Endothelial cell of umbilical vein (primary cell): ENCODE measurements around the gene SH3BP5L. TPM values are rescaled to one million over a fixed set of nuclear protein-coding genes. Genes with fewer than 3 reads are reported as not detected.

Source experiments
- BruUV-seq: library from RNA; stranded (reverse); fragments of 400-500 nt; replicated peaks from 2 replicates; lab custom pipeline; 2021; lab: Mats Ljungman, UMichigan
- CTCF ChIA-PET: fragments of 300-600, 350-600 bp; sonication (Branson Sonifier 250); formaldehyde crosslinking; loops from one replicate; lab custom pipeline; 2021; ENCODE audit warnings: antibody characterized with exemption, inconsistent platforms; lab: Charles Lee
- POLR2A ChIA-PET: fragments of 300-600, 350-600 bp; sonication (Branson Sonifier 250); formaldehyde crosslinking; loops from one replicate; lab custom pipeline; 2021; ENCODE audit warnings: antibody characterized with exemption, inconsistent platforms; lab: Charles Lee
- DNase-seq: peaks from one replicate; pipeline ENCODE4 v3.0.0-alpha.2; 2011; ENCODE audit warnings: low read depth, low spot score
- FAIRE-seq: peaks from 2 replicates; lab custom pipeline; 2011; peaks lifted over from hg19 to GRCh38; lab: Jason Lieb, UNC
- H2AFZ ChIP-seq: 2 replicates; pipeline ENCODE4 v1.6.0; 2012; ENCODE audit warnings: low read depth, low read length, control low read depth, inconsistent platforms
- H3K27ac ChIP-seq: 2 replicates; pipeline ENCODE4 v1.5.1; 2011; ENCODE audit warnings: low read depth, mild to moderate bottlenecking, control low read depth, low read length, moderate library complexity; ENCODE audit not compliant: insufficient read depth
- H3K27me3 ChIP-seq, 2 experiments: 2 replicates each; pipeline versions ENCODE4 v1.6.0 to v1.6.1; 2011; ENCODE audit warnings: low read length in 2 of 2, mixed read lengths in 1 of 2; ENCODE audit not compliant: control insufficient read depth in 2 of 2, insufficient read depth in 2 of 2
- H3K36me3 ChIP-seq, 2 experiments: 2 replicates in 1 of 2; 3 replicates in 1 of 2; pipeline ENCODE4 v1.5.1; 2011; ENCODE audit warnings: low read length in 2 of 2, mild to moderate bottlenecking in 1 of 2, moderate library complexity in 1 of 2; ENCODE audit not compliant: control insufficient read depth in 2 of 2, insufficient read depth in 2 of 2; ENCODE audit errors: extremely low read depth in 1 of 2
- H3K4me1 ChIP-seq: 3 replicates; pipeline ENCODE4 v1.5.1; 2011; ENCODE audit warnings: mild to moderate bottlenecking, low read length; ENCODE audit not compliant: control insufficient read depth, insufficient read depth; ENCODE audit errors: extremely low read depth
- H3K4me2 ChIP-seq: 2 replicates; pipeline ENCODE4 v1.6.1; 2011; ENCODE audit warnings: low read length, control low read depth, mixed read lengths; ENCODE audit not compliant: insufficient read depth
- H3K4me3 ChIP-seq, 3 experiments: fragments of 200-600 bp in 1 of 3; sonication (generic), shearing (Covaris generic) in 1 of 3; replicated peaks in 1 of 3; 2 replicates each; pipeline ENCODE4 v1.5.1; 2011 to 2016; ENCODE audit warnings: control low read depth in 3 of 3, low read length in 3 of 3, mild to moderate bottlenecking in 2 of 3, inconsistent platforms in 1 of 3, low read depth in 1 of 3, moderate library complexity in 1 of 3; ENCODE audit not compliant: insufficient read depth in 1 of 3
- H3K79me2 ChIP-seq: 2 replicates; pipeline ENCODE4 v1.6.0; 2012; ENCODE audit warnings: low read length, inconsistent platforms; ENCODE audit not compliant: control insufficient read depth, insufficient read depth
- H3K9ac ChIP-seq: replicated peaks from 2 replicates; pipeline ENCODE3; 2011; ENCODE audit warnings: low read length, control low read depth; ENCODE audit not compliant: insufficient read depth; ENCODE audit errors: extremely low read depth
- H3K9me1 ChIP-seq: replicated peaks from 3 replicates; pipeline ENCODE4 v1.6.0; 2011; ENCODE audit warnings: mild to moderate bottlenecking, low read length; ENCODE audit not compliant: control insufficient read depth, insufficient read depth; ENCODE audit errors: extremely low read depth
- H3K9me3 ChIP-seq: replicated peaks from 2 replicates; pipeline ENCODE4 v1.5.1; 2012; ENCODE audit warnings: low read length, inconsistent platforms; ENCODE audit not compliant: control insufficient read depth, insufficient read depth
- H4K20me1 ChIP-seq: replicated peaks from 2 replicates; pipeline ENCODE3; 2011; ENCODE audit warnings: mild to moderate bottlenecking, low read length; ENCODE audit not compliant: control insufficient read depth, insufficient read depth; ENCODE audit errors: extremely low read depth
- EZH2 ChIP-seq: IDR thresholded peaks from 2 replicates; pipeline ENCODE4 v1.6.1; 2012; ENCODE audit warnings: borderline replicate concordance, low read depth, mild to moderate bottlenecking, moderate library complexity, low read length, inconsistent platforms; ENCODE audit not compliant: severe bottlenecking
- GATA2 ChIP-seq: IDR thresholded peaks from 2 replicates; pipeline ENCODE4 v1.7.0; 2011; ENCODE audit warnings: low read depth, mild to moderate bottlenecking, moderate library complexity, mixed read lengths, low read length; ENCODE audit not compliant: insufficient read length, insufficient read depth
- JUN ChIP-seq: IDR thresholded peaks from 2 replicates; pipeline ENCODE4 v1.6.1; 2011; ENCODE audit warnings: borderline replicate concordance, low read depth; ENCODE audit not compliant: insufficient read length, insufficient read depth
- MAX ChIP-seq: IDR thresholded peaks from 2 replicates; pipeline ENCODE4 v1.6.1; 2011; ENCODE audit not compliant: insufficient read depth, insufficient read length
- MYC ChIP-seq: IDR thresholded peaks from one replicate; pipeline ENCODE4 v1.6.1; 2011; ENCODE audit warnings: mild to moderate bottlenecking, low read depth, low read length
- POLR2A ChIP-seq: IDR thresholded peaks from 2 replicates; pipeline ENCODE4 v1.6.1; 2012; ENCODE audit warnings: low read depth, mild to moderate bottlenecking, control low read depth, low read length
- dilution Hi-C: fragments of 300-500 bp; cut with MboI; formaldehyde crosslinking; loops from one replicate; pipeline ENCODE4 v1.15.0; 2019; ENCODE audit warnings: low sequenced_read_pairs; ENCODE audit not compliant: extremely low pct_ligation_motif_present
- intact Hi-C: fragments of 100-400 bp; cut with micrococcal nuclease; formaldehyde crosslinking; loops from one replicate; pipeline ENCODE4 v1.10.0; 2022
- polyA plus RNA-seq, 4 experiments: library from polyadenylated mRNA; depleted of rRNA in 3 of 4; stranded (reverse) in 3 of 4; unstranded in 1 of 4; fragments of >200 nt; gene quantifications; 2 replicates each; pipeline versions ENCODE4 v1.2.1 to v1.2.3, GENCODE V29; 2011 to 2012; ENCODE audit warnings: missing spikeins in 1 of 4
- total RNA-seq: library from RNA; stranded (reverse); gene quantifications from 2 replicates; pipeline ENCODE4 v1.2.3, GENCODE V29; 2021

The SH3BP5L gene
- total and polyA plus RNA-seq, 2 donors (not counting 3 experiments of a cell fraction or from before 2014, with no cell fraction given), result 24.7 TPM

- BruUV-seq, result TSS peak; percentile 19
- TF ChIP-seq EZH2, result no peak
- TF ChIP-seq JUN, result no peak
- no peak for TF ChIP-seq MAX
- TF ChIP-seq MYC, result no peak
- TF ChIP-seq GATA2, result peak; percentile 40
- no peak for TF ChIP-seq POLR2A
- H3K4me3 ChIP-seq, result peak overlapping the region; percentile 18 to 81 (median 62)
- dilution Hi-C loops (no loop called here), intact Hi-C loops (loop anchor here (1.0 kb wide), 5 partner anchors 10 to 47 kb away; partner anchors contain the start of genes PGBD2, ZNF672 and ZNF692)
- no peak for FAIRE-seq
- no peaks in the 10 kb centered on the region for H3K4me1 ChIP-seq
- CTCF ChIA-PET, result interaction anchor here (1.3 to 2.7 kb wide), 4 partner anchors 10 to 47 kb away, joined by 4 to 16 read pairs (median 6); partner anchors contain the start of genes SH3BP5L and ZNF692
- H3K27me3 ChIP-seq, result peaks cover 0 to 3% of the 10 kb centered on the region in 2 experiments
- H3K9ac ChIP-seq, result peak overlapping the region; percentile 68
- POLR2A ChIA-PET, result interaction anchor here (0.5 to 2.4 kb wide), 3 partner anchors 14 to 35 kb away, joined by 3 to 9 read pairs (median 3); partner anchors contain the start of genes PGBD2, ZNF672 and ZNF692
- peak overlapping the region; percentile 76 for H3K27ac ChIP-seq
- H3K9me1 ChIP-seq, result no peaks in the 10 kb centered on the region
- H3K36me3 ChIP-seq, result no peaks in the 10 kb centered on the region
- H2AFZ ChIP-seq, result peak overlapping the region; percentile 93
- peak; percentile 74 for DNase-seq
- no peaks in the 10 kb centered on the region for H3K9me3 ChIP-seq
- no peaks in the 10 kb centered on the region for H3K79me2 ChIP-seq
- peak overlapping the region; percentile 70 for H3K4me2 ChIP-seq
- H4K20me1 ChIP-seq, result no peaks in the 10 kb centered on the region
Measured at GRCh38 chr1:248872752-248873408, 47.2 kb upstream of the SH3BP5L start.
